CD4-positive, alpha-beta T cell treated with Interleukin-17A for 4 hours (primary cell): ENCODE data around the gene ADAMTS14.
A peak's percentile ranks its signal among the peaks of the same experiment; 100 is the strongest.
"Not testable (repeated sequence)": the region's sequence is repeated elsewhere in the genome, so short reads cannot be mapped to it uniquely, and the experiment has no call there.

ENCODE experiments used
- DNase-seq: peaks from one replicate; pipeline ENCODE4 v3.0.0-alpha.2; 2020; ENCODE audit warnings: mixed read lengths

The ADAMTS14 gene

GRCh38 chr10:70756700-70757360 is 84.5 kb downstream of the ADAMTS14 start:
- no peak for DNase-seq

GRCh38 chr10:70757856-70758255 is 85.5 kb downstream of the ADAMTS14 start:
- DNase-seq = no peak

- peak; percentile 81 for DNase-seq
Measured at GRCh38 chr10:70758757-70759514, 86.6 kb downstream of the ADAMTS14 start.

- no peak for DNase-seq
Measured at GRCh38 chr10:70759781-70760180, 87.5 kb downstream of the ADAMTS14 start.

- DNase-seq = no peak
Measured at GRCh38 chr10:70760271-70760787, 88.0 kb downstream of the ADAMTS14 start.

GRCh38 chr10:70761031-70761601 is 88.8 kb downstream of the ADAMTS14 start:
- DNase-seq = no peak

- DNase-seq = no peak
Measured at GRCh38 chr10:70761727-70762350, 89.5 kb downstream of the ADAMTS14 start.

GRCh38 chr10:70762441-70763175 is 90.3 kb downstream of the ADAMTS14 start:
- no peak for DNase-seq

- DNase-seq = no peak
Measured at GRCh38 chr10:70763567-70763966, 91.3 kb downstream of the ADAMTS14 start.

GRCh38 chr10:70765794-70766594 is 93.7 kb downstream of the ADAMTS14 start:
- DNase-seq = no peak

- not testable (repeated sequence) for DNase-seq
Measured at GRCh38 chr10:70768026-70768685, 95.8 kb downstream of the ADAMTS14 start.

GRCh38 chr10:70769121-70769520 is 96.8 kb downstream of the ADAMTS14 start:
- no peak for DNase-seq

- no peak for DNase-seq
Measured at GRCh38 chr10:70770001-70770400, 97.7 kb downstream of the ADAMTS14 start.

GRCh38 chr10:70770516-70770915 is 98.2 kb downstream of the ADAMTS14 start:
- not testable (repeated sequence) for DNase-seq

- DNase-seq = no peak
Measured at GRCh38 chr10:70771311-70772194, 99.2 kb downstream of the ADAMTS14 start.

- DNase-seq = no peak
Measured at GRCh38 chr10:70772627-70773026, 100.3 kb downstream of the ADAMTS14 start.

- DNase-seq = no peak
Measured at GRCh38 chr10:70773461-70773860, 101.2 kb downstream of the ADAMTS14 start.

GRCh38 chr10:70773965-70774809 is 101.9 kb downstream of the ADAMTS14 start:
- DNase-seq = no peak
